SK-N-SH (cell line): ENCODE data around the gene C16orf95. TPM values are rescaled to one million over a fixed set of nuclear protein-coding genes. Genes with fewer than 3 reads are reported as not detected.

Experiments
- CTCF ChIA-PET: fragments of 300-600, 350-600 bp; formaldehyde crosslinking; extraction: SDS; loops from one replicate; lab custom pipeline; 2021; lab: Yijun Ruan, JAX
- POLR2A ChIA-PET: fragments of 350-600 bp; sonication (Branson Sonifier 250); formaldehyde crosslinking; extraction: SDS; loops from one replicate; lab custom pipeline; 2020; ENCODE audit warnings: antibody characterized with exemption, inconsistent platforms; lab: Yijun Ruan, JAX
- DNase-seq: peaks from one replicate; pipeline ENCODE4 v3.0.0; 2012
- H2AFZ ChIP-seq: fragments of 200-600 bp; sonication (generic); 2 replicates; pipeline ENCODE4 v1.8.1; 2016; ENCODE audit warnings: antibody characterized with exemption, mild to moderate bottlenecking, low read depth
- H3F3A ChIP-seq: fragments of 200-600 bp; sonication (generic); replicated peaks from 2 replicates; pipeline ENCODE3; 2016; ENCODE audit warnings: antibody characterized with exemption, mild to moderate bottlenecking; ENCODE audit not compliant: insufficient read depth
- H3K27ac ChIP-seq, 2 experiments: fragments of 200-500 bp in 1 of 2; fragments of 200-600 bp in 1 of 2; sonication (Bioruptor generic) in 1 of 2; sonication (generic), shearing (Covaris generic) in 1 of 2; 2 replicates each; pipeline versions ENCODE4 v1.5.1 to v1.6.1; 2014 to 2016; ENCODE audit warnings: low read depth in 2 of 2, inconsistent platforms in 1 of 2, low read length in 1 of 2, mild to moderate bottlenecking in 1 of 2, mixed read lengths in 1 of 2
- H3K27me3 ChIP-seq: fragments of 200-600 bp; sonication (generic), shearing (Covaris generic); 2 replicates; pipeline ENCODE4 v1.6.1; 2016; ENCODE audit warnings: mixed run types; ENCODE audit not compliant: insufficient read depth
- H3K36me3 ChIP-seq, 2 experiments: fragments of 200-500 bp in 1 of 2; fragments of 200-600 bp in 1 of 2; sonication (Bioruptor generic) in 1 of 2; sonication (generic) in 1 of 2; replicated peaks in 1 of 2; 2 replicates each; pipeline versions ENCODE3 to v1.5.1; 2014 to 2016; ENCODE audit warnings: low read length in 1 of 2, mild to moderate bottlenecking in 1 of 2; ENCODE audit not compliant: insufficient read depth in 2 of 2, control insufficient read depth in 1 of 2
- H3K4me1 ChIP-seq, 2 experiments: fragments of 200-500 bp in 1 of 2; fragments of 200-600 bp in 1 of 2; sonication (Bioruptor generic) in 1 of 2; sonication (generic), shearing (Covaris generic) in 1 of 2; 2 replicates each; pipeline versions ENCODE4 v1.5.1 to v1.6.1; 2014 to 2016; ENCODE audit warnings: low read depth in 1 of 2, low read length in 1 of 2, mixed run types in 1 of 2; ENCODE audit not compliant: insufficient read depth in 2 of 2, control insufficient read depth in 1 of 2
- H3K4me2 ChIP-seq: fragments of 200-600 bp; sonication (generic), shearing (Covaris generic); 2 replicates; pipeline ENCODE4 v1.6.1; 2017; ENCODE audit warnings: mixed run types
- H3K4me3 ChIP-seq, 2 experiments: fragments of 200-500 bp in 1 of 2; fragments of 200-600 bp in 1 of 2; sonication (Bioruptor generic) in 1 of 2; sonication (generic), shearing (Covaris generic) in 1 of 2; 2 replicates each; pipeline versions ENCODE4 v1.5.1 to v1.8.1; 2014 to 2016; ENCODE audit warnings: low read depth in 2 of 2, inconsistent platforms in 1 of 2, low read length in 1 of 2, mild to moderate bottlenecking in 1 of 2, mixed read lengths in 1 of 2, moderate library complexity in 1 of 2
- H3K79me2 ChIP-seq: fragments of 200-600 bp; sonication (generic); 2 replicates; pipeline ENCODE4 v1.8.1; 2017; ENCODE audit warnings: mild to moderate bottlenecking; ENCODE audit not compliant: insufficient read depth
- H3K9ac ChIP-seq: fragments of 200-600 bp; sonication (generic); 2 replicates; pipeline ENCODE4 v1.6.1; 2017; ENCODE audit warnings: mixed run types
- H3K9me2 ChIP-seq: fragments of 200-600 bp; sonication (generic); 2 replicates; pipeline ENCODE4 v1.6.1; 2017; ENCODE audit warnings: mixed run types
- H3K9me3 ChIP-seq: fragments of 200-600 bp; sonication (generic); 2 replicates; pipeline ENCODE4 v1.6.1; 2017; ENCODE audit warnings: mixed run types, mild to moderate bottlenecking, moderate library complexity
- H4K20me1 ChIP-seq: fragments of 200-600 bp; sonication (generic); 2 replicates; pipeline ENCODE4 v1.6.1; 2017; ENCODE audit warnings: mild to moderate bottlenecking, mixed run types; ENCODE audit not compliant: insufficient read depth
- CTCF ChIP-seq: fragments of 200-600 bp; sonication (generic); IDR thresholded peaks from 2 replicates; pipeline ENCODE4 v1.6.1; 2017; ENCODE audit warnings: antibody characterized with exemption, mild to moderate bottlenecking, moderate library complexity
- ELF1 ChIP-seq: IDR thresholded peaks from 2 replicates; pipeline ENCODE4 v1.4.0; 2012
- FOSL2 ChIP-seq: IDR thresholded peaks from 2 replicates; pipeline ENCODE4 v1.4.0; 2012; ENCODE audit warnings: low read depth, mild to moderate bottlenecking, moderate library complexity, borderline replicate concordance
- FOXM1 ChIP-seq: IDR thresholded peaks from 2 replicates; pipeline ENCODE4 v1.4.0; 2012; ENCODE audit warnings: low read depth, mild to moderate bottlenecking
- GATA2 ChIP-seq: sonication (generic); formaldehyde crosslinking; IDR thresholded peaks from 2 replicates; pipeline ENCODE4 v1.5.0; 2020; ENCODE audit warnings: mild to moderate bottlenecking, missing genetic modification reagents
- IRF3 ChIP-seq: fragments of 150-350 bp; IDR thresholded peaks from 2 replicates; pipeline ENCODE4 v1.6.1; 2016; ENCODE audit warnings: mild to moderate bottlenecking, low read depth, low read length
- MEF2A ChIP-seq: IDR thresholded peaks from 2 replicates; pipeline ENCODE4 v1.4.0; 2012; ENCODE audit warnings: low read depth, borderline replicate concordance
- MXI1 ChIP-seq: IDR thresholded peaks from 2 replicates; pipeline ENCODE4 v1.6.1; 2012; ENCODE audit warnings: mild to moderate bottlenecking, low read depth, low read length, improper control_type of control experiment
- NFIC ChIP-seq: IDR thresholded peaks from 2 replicates; pipeline ENCODE4 v1.4.0; 2012; ENCODE audit warnings: borderline replicate concordance
- POLR2AphosphoS5 ChIP-seq: IDR thresholded peaks from 2 replicates; pipeline ENCODE4 v1.6.1; 2012; ENCODE audit warnings: low read depth, low read length
- RCOR1 ChIP-seq: fragments of 150-350 bp; IDR thresholded peaks from 2 replicates; pipeline ENCODE4 v1.6.1; 2017; ENCODE audit warnings: antibody characterized with exemption, low read length
- RFX5 ChIP-seq: IDR thresholded peaks from 2 replicates; pipeline ENCODE4 v1.6.1; 2012; ENCODE audit warnings: mild to moderate bottlenecking, improper control_type of control experiment, low read length
- TAF1 ChIP-seq: IDR thresholded peaks from 2 replicates; pipeline ENCODE4 v1.6.1; 2012; ENCODE audit warnings: low read depth, mild to moderate bottlenecking, low read length, moderate library complexity, borderline replicate concordance
- USF1 ChIP-seq: IDR thresholded peaks from 2 replicates; pipeline ENCODE4 v1.4.0; 2012; ENCODE audit warnings: low read depth, borderline replicate concordance
- YY1 ChIP-seq: IDR thresholded peaks from 2 replicates; pipeline ENCODE4 v1.4.0; 2012; ENCODE audit warnings: low read depth, mild to moderate bottlenecking
- ZBTB33 ChIP-seq: IDR thresholded peaks from 2 replicates; pipeline ENCODE4 v1.4.0; 2012; ENCODE audit warnings: low read depth, borderline replicate concordance
- WGBS: methylation state at CpG from one replicate; pipeline ENCODE4 v1.1.6; 2017; ENCODE audit warnings: low lambda C conversion rate; 5-methylcytosine and 5-hydroxymethylcytosine counted together
- polyA plus RNA-seq, 3 experiments: library from polyadenylated mRNA; depleted of rRNA; stranded (reverse); fragments of >200 nt; gene quantifications; 2 replicates each; pipeline ENCODE4 v1.2.3, GENCODE V29; 2012

C16orf95 gene
- polyA plus RNA-seq, 1 of the 3 experiments (the other 2 are of a cell fraction) = 5.0 TPM

GRCh38 chr16:87356491-87356853 lies 39.3 kb upstream of the C16orf95 start (continued):
- TF ChIP-seq ZBTB33 = no peak

- Histone ChIP-seq H3K9me2 (no peaks in the 10 kb centered on the region), H3K9me3 (no peaks in the 10 kb centered on the region), H4K20me1 (no peaks in the 10 kb centered on the region), H3K4me2 (no peak overlapping the region), H3K36me3 (peaks cover 9 to 12% of the 10 kb centered on the region in 2 experiments), H3F3A (peaks cover 3% of the 10 kb centered on the region), H3K4me1 (peaks cover 0 to 30% of the 10 kb centered on the region in 2 experiments; a peak in 3 of 4 replicates), H3K79me2 (peaks cover 14% of the 10 kb centered on the region; the same call in 1 of the 2 replicates), H3K9ac (no peak overlapping the region), H3K27ac (no peak overlapping the region), H3K27me3 (no peaks in the 10 kb centered on the region), H2AFZ (no peak overlapping the region), H3K4me3 (no peak overlapping the region)
- 94% methylated on average over 10 of the region's 17 CpGs for WGBS
- no peak for DNase-seq
- POLR2A ChIA-PET = no interaction called here
- CTCF ChIA-PET = no interaction called here
- TF ChIP-seq NFIC = no peak
- no peak for TF ChIP-seq MXI1
- TF ChIP-seq TAF1 = no peak
- no peak for TF ChIP-seq FOSL2
- no peak for TF ChIP-seq ZBTB33
Observed at GRCh38 chr16:87353613-87354012, 36.4 kb upstream of the C16orf95 start.

GRCh38 chr16:87352818-87353217 lies 35.6 kb upstream of the C16orf95 start:
- Histone ChIP-seq H2AFZ (no peak overlapping the region), H3K9me3 (no peaks in the 10 kb centered on the region), H3K4me2 (no peak overlapping the region), H3K9ac (no peak overlapping the region), H3K79me2 (peaks cover 14% of the 10 kb centered on the region; the same call in 1 of the 2 replicates), H3K4me1 (peaks cover 0 to 30% of the 10 kb centered on the region in 2 experiments; a peak in 3 of 4 replicates), H3K27me3 (no peaks in the 10 kb centered on the region), H4K20me1 (no peaks in the 10 kb centered on the region), H3K4me3 (no peak overlapping the region), H3K36me3 (peaks cover 6 to 9% of the 10 kb centered on the region in 2 experiments), H3F3A (peaks cover 3% of the 10 kb centered on the region), H3K9me2 (no peaks in the 10 kb centered on the region), H3K27ac (no peak overlapping the region; a peak in 1 of 4 replicates)
- DNase-seq = no peak
- ChIA-PET POLR2A (no interaction called here), CTCF (no interaction called here)
- WGBS = 92% methylated on average over 15 of the region's 15 CpGs
- TF ChIP-seq RFX5 (no peak), USF1 (no peak), GATA2 (no peak), ELF1 (no peak), TAF1 (no peak), YY1 (no peak), IRF3 (no peak), MEF2A (no peak), FOXM1 (no peak), CTCF (no peak), MXI1 (no peak), POLR2AphosphoS5 (no peak), FOSL2 (no peak), RCOR1 (no peak)
